ENCODE data around the gene NOC4L.
"Not testable (repeated sequence)": the region's sequence is repeated elsewhere in the genome, so short reads cannot be mapped to it uniquely, and the experiment has no call there.

Gene NOC4L

DNA sequence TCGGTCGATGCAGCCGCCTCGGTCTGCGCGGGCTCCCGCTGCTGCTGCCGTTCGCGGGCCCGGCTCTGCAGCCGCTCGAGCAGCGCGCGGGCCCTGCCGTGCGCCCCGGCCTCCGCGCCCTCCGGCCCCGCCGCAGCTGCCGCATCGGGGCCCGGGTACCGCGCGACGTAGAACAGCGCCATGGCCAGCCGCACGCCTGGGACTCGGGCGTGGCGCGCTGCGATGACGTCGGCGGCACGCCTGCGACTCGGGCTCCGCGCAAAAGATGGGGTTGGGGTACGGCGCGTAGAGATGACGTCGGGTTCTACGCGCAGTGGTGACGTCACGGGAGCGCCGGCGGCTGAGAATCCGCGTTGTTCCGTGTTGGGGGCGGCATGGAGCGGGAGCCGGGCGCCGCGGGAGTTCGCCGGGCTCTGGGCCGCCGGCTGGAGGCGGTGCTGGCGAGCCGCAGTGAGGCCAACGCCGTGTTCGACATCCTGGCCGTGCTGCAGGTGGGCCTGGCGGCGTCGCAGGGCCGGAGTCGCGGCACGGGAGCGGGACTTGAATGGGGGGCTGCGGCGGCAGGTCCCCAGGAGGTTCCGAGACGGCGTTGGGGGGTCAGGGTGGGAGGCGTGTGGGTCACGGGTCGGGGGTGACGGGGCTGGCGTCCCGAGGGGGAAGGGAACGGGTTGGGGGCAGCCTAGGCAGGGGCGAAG is at the start of gene NOC4L, which contains the start of gene DDX51:
Gene NOC4L (plus strand): TSS at position 343 of the 695 bp plus-strand sequence. CDS start 32 bp downstream, at position 375.
Gene DDX51 (minus strand): TSS at position 205 of the 695 bp plus-strand sequence. CDS start 23 bp downstream, at position 182.
- peak; percentile 79 to 94 for DNase-seq

DNA sequence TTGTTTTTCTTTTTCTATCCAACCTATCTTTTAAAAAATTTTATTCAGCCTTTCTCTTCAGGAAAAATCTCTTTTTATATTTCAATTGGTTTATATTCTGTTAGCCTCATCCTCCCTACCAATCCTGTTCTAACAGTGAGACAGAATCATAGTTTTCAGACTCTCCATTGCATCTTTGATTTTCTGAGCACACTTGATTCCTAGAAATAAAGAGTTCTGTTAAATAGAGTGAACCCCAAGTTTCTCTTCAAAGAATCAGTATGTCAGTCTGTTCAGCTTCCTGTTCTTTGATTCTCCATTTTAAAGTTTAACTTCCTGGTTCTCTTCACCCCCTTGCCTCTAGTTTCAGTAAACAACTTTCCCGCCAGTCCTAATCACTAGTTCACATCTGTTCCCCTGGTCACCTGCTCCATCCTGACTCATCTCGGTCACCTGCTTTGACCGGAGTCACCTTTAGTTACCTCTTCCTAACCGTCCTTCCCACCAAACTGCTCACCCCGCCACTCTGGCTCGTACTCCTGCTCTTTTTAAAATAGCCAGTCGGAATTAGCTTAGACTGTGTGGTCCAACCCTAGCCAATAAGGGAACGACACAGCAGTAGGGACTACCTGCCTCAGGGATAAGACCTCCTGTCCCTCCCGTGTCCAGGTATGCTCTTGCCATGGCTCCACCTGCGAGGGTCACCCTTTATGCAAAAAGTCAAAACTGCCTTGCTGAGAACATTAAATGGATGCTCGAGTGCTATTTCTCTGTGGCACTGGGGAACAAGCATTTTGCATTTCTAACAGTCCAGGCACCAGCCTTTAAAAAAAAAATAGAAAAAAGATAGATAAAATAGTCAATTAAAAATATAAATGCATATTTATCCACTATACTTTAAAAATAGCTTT is 48.5 kb upstream of the NOC4L start:
- DNase-seq, result no peak

DNA sequence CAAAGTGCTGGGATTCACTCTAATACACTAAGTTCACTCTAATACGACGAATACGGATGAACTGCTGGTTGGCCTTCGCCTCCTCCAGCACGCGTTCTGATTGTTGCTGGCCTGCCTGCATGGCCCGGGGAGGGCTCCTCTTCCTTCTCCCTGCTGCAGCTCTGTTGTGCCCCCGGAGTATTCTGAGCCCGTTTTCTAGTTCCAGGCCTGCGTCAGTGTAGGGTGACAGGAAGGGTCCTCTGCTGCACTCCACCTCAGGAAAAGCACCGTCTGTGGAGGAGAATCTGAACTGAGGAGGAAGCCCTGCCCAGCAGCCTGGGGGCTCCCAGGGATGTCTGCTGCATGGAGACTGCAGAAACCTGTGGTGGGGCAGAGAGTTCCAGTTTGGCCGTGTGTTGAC is 44.5 kb upstream of the NOC4L start:
- no peak for DNase-seq

DNA sequence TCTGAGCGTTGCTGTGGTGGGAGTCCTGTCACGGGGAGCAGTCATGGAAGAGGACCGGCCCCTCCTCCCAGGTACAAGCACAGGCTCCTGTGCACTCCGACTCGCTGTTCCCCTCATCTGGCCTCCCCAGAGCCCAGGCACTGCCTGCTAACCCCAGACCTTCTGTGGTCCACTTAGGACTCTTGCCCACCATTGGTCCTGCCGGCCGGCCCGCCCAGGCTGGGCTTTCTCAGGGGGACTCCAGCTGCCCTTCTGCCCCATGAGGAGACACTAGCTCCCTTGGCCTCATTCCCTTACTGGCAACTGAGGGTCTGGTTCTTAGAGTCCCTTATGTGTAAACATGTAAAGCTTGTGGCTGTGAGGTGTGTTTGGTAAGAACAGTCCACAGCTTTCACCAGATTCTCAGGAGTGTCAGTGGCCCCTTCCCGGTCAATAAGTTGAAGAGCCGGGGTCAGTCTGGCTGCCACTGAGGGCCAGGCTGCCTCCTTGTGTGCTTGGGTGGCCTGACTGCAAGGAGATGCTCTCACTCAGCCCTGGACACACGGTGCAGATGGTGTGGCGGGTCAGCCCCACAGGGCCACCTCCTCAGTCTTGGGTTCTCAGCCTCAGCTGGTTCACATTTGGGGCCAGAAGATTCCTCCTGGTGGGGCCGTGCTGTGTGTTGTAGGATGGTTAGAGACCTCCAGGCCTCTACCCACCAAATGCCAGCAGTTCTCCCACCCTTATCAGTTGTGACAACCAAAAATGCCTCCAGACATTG is 43.8 kb upstream of the NOC4L start:
- no peak for DNase-seq

DNA sequence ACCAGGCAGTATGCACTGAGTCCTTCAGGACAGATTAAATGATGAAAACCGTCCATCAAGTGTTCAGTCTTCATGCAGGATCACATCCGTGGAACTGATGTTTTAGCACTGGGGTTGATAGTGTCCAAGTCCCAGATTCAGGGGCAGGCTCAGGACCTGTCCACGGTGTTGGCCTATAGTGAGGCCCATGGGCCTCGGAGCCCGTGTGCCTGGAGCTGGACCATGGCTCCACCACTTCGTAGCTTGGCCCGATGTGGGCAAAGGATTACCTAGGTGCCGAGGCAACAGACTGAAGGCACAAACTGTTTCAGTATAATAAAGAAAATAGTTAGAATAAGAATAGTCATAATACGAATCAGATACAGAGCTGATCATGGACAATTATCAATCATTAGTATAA is 42.0 kb upstream of the NOC4L start:
- no peak for DNase-seq

DNA sequence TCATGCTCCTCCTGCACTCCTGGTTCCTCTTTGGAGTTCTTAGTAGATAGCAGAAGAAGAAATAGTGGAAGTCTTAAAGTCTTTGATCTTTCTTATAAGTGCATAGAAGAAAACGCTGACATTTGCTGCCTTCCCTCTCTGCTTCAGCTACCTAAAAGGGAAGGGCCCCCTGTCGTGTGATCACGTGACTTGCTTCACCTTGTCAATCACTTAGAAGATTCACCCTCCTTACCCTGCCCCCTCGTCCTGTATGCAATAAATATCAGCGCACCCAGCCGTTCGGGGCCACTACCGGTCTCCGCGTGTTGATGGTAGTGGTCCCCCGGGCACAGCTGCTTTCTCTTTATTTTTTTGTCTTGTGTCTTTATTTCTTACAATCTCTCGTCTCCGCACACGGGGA is 41.2 kb upstream of the NOC4L start:
- DNase-seq, result not testable (repeated sequence)

DNA sequence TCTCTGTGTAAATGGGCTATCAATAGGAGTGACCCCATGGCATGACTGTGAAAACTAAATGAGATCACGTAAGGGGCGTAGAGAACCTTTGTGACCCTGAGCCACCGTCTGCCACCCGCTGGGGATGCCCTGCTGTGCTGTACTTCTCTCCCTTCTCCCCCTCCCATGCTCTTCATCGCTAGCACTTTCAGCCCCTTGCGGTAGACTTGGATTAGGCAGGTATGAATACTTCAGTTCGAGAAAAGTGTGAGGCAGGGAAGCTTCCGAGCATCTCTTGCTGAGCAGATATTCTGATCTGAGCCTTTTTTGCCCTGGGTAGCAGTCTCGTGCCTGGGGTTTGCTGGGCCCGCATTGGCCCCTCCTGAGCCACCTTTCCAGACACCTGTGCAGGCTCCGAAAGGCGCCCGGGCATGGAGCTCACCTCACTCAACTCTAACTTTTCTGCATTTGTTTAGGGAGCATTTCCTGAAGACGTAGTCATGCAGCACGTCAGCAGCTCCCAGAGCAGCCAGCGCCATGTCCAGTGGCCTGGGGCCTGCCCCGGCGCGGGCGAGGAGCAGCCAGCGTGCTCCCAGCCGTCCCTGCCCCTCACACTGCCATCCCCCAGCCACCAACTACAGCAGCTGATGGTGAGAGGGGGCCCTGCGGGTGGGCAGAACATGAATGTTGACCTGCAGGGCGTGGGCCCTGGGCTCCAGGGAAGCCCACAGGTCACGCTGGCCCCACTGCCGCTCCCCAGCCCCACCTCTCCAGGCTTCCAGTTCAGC is 40.5 kb upstream of the NOC4L start:
- no peak for DNase-seq

DNA sequence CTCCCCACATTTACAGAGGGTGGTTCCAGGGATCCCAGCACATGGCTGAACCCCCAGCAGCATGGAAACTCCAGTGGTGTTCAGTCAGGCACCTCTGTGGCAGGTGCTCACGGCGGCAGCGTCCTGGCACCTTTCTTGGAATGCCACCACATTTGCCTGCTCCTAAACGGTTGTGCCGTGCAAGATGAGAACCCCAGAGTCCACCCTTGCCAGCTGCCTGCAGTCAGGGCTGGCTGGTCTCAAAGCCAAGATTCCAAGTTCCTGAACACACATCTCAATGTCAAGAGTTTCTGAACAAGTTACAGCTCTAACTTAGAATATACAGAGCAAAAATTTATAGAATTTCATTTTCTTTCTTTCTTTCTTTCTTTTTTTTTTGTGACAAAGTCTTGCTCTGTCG is 38.8 kb upstream of the NOC4L start:
- no peak for DNase-seq

DNA sequence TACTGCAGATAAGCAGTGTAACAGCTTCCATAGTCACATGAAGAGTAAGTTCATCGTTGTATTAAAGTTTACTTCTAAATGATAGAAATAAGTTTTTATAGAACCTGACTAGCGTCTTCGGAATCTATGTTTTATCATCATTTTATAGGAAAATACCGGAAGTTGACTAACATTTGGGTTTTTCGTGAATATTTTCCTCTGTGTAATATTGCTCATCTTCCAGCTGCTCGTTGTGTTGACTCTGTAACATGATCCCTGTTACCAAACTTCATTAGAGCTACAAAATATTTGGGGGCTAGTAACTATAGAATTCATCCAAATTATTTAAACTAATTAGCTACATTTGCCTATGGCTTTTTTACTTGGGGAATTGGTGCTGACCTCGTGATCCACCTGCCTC is 37.3 kb upstream of the NOC4L start:
- no peak for DNase-seq

DNA sequence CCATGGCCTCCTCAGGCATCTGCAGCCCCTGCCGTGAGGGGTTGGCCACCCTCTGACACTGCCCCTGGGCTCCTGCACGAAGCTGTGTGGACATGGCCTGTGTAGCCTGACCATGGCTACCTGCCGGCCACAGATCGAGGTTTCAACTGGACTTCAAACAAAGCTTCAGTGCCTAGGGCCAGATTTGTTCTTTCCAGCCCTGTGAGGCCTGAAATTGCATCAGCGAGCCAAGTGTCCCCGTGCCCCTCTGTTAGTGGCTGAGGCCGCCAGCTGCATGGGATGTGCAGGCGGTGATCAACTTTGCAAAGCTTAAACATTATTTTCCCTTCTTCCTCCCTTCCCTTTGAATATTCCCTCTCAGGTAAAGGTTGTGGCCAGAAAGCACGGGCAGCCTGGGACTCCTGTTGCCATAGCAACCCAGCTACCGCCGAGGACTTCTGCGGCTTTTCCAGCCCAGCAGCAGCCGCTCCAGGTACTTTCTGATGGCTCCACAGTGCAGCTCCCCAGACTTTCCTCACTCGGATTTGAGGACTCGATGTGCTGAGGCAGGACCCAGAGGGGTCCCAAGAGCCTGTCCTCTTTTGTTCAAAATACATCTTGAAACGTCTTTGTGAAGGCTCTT is 35.9 kb upstream of the NOC4L start:
- no peak for DNase-seq

DNA sequence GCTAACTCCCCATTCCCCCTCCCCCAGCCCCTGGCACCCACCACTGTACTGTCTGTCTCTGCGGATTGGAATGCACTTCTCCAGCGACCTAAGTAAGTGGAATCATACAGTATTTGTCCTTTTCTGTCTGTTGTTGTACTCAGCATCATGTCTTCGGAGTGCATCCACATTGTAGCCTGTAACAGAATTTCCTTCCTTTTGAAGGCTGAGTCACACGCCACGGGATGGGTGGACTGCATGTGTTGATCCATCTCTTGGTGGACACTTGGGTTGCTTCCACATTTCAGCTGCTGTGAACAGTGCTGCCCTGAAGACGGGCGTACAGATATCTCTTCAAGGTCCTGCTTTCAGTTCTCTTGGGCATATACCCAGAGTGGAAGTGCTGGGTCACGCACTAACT is 34.5 kb upstream of the NOC4L start:
- no peak for DNase-seq

DNA sequence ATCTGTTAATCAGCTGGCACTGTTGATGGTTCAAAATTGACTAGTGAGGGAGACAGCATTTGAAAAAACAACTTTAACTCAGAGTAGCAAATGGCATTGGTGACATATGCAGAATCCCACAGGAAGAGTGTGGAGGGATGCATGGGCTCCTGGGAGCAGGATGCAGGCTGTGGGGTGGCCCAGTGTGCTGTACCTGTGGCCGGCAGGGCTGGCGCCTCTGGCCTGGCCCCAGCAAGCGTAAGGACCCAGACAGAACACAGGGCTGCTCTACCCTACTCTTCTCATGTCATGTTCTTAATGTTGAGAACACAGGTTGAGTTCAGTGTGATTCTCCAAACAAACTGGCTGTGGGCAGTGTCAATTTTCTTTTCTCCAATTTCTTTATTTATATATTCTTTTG is 33.6 kb upstream of the NOC4L start:
- DNase-seq, result no peak

DNA sequence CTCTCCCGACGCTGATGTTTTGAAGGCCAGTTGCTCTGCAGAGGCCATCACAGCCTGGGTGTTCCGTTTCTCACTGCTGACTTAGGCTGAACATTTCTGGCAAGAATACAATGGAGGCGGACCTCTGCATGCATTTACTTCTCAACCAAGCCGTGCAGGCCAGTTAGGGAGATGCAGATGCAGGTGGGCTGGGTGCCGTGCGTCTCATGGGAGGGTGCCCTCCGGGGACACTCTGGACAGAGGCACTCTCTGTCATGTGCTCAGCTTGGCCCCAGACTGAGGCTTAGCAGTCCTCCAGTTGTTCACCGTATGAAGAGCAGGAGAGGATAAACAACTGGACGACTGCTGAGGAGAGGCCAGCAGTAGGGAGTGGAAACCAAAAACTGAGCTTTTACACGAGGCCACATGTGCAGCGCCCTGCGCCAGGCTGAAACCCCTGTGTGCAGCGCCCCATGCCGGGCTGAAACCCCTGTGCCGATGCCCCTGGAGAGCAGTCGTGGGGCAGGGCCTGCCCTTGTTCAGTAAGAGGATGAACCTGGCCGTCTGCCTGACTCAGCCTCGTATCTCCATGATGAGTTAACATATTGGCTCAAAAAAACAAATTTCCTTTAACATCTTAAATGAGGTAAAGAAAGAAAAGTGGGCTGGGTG is 32.5 kb upstream of the NOC4L start:
- no peak for DNase-seq

DNA sequence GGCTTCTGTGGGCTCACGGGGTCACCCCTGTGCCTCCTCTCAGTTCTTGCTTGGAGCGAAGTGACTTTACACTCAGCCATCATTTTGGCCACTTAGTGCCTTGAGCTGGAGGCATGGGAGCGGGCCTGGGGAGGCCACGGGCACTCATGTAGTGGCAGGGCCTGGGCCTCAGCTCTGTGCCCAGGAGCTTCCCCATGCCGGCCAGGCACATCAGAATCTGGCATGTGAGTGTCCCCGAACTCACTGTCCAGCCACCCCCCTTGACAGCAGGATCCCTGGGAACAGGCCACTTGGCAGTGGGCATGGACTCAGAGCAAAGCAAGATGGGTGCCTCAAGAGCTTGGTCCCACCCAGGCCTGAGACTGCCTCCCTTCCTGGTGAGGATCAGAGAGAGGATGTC is 29.6 kb upstream of the NOC4L start:
- no peak for DNase-seq

DNA sequence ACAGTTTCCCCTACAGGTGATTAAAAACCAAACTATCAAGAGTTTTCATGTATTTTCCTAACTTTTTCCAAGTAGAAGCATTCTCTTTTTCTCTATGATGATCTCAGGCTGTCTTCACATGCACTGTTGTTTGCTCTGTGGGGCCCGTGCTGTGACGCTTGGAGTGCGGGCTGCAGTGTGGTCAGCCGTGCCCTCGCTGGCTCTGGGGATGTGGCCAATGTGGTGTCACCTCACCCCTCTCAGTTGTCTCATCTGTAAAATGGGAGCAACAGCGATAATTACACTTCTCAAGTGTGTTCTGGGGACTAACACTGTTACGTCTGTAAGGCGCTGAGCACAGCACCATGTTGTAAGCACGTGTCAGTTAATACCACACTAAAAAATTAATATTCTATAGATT is 28.8 kb upstream of the NOC4L start:
- DNase-seq, result no peak

DNA sequence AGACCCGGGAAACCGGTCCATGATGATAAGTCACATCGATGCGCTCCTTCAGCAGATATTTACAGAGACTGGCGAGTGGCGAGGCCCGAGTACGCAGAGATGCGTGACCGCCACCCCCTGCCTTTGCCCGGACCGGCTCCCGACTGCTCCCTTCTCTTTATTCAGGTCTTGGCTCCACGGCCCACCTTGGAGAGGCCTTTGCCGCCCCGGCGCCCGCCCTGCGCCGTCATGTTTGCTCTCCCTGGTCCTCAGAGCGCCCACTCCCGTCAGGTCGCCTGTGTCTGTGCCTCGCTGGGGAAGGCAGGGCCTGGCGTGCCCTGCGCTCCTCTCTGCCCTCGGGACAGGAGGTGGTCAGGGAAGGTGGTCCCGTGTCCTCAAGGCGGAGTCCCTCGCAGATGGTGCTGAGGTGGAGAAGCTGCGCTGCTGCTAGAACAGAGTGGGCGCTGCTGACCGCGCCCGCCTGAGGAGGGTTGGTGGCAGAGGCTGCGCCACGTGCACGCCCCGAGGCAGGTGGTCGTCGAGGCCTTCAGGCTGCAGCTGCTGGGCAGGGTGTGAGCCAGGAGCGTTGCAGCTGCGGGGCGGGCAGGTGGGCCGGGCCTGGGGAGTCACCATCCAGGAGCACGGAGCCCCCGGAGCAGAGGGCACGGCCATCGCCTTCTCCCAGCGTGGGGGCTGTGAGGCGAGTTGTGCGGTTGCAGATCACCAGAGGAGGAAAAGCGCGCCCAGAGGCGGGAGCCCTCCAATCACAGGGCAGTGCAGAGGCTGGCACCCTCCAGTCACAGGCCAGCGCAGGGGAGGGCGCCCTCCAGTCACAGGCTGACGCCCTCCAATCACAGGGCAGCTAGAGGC is 27.3 kb upstream of the NOC4L start:
- no peak for DNase-seq

DNA sequence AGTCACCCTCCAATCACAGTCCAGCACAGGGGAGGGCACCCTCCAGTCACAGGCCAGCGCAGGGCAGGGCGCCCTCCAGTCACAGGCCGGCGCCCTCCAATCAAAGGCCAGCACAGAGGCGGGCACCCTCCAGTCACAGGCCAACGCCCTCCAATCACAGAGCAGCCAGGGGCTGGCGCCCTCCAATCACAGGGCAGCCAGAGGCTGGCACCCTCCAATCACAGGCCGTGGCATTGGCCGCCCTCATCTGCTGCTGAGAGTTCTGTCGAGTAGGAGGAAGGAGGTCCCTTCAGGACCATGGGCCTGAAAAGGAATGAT is 26.7 kb upstream of the NOC4L start:
- no peak for DNase-seq

DNA sequence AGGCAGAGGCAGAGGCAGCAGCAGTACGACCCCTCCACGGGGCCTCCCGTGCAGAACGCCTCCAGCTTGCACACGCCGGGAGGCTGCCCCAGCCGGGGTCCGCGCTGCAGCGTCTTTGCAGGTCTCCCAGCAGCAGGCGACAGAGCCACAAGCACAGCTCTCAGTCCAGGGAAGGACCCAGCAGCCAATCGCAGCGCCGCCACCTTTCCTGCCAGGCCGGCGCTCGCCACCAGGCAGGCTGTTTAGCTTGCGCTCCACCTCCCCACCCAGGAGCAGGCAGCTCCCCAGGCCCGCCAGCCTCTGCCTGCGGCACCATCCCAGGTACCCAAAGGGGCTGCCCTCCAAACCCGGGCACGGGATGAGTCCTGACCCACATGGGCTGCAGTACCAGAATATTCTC is 25.4 kb upstream of the NOC4L start:
- DNase-seq, result no peak

DNA sequence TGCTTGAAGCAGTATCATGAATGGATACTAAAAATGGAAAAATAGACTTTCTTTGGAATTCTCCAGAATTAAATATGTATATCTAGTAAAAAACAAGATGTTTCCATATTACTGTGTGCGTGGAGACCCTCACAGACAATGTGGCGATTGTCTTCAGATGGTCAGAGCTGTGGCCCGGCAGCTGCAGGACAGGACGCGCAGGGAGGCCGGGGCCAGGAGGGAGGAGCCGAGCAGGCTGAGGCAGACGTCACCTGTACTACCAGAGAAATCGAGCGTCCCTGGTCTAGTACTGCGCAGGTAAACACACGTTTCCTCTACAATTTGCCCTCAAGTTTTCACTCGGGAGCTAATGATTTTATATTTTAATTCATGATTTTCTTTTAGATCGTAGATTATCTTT is 23.0 kb upstream of the NOC4L start:
- DNase-seq, result no peak

DNA sequence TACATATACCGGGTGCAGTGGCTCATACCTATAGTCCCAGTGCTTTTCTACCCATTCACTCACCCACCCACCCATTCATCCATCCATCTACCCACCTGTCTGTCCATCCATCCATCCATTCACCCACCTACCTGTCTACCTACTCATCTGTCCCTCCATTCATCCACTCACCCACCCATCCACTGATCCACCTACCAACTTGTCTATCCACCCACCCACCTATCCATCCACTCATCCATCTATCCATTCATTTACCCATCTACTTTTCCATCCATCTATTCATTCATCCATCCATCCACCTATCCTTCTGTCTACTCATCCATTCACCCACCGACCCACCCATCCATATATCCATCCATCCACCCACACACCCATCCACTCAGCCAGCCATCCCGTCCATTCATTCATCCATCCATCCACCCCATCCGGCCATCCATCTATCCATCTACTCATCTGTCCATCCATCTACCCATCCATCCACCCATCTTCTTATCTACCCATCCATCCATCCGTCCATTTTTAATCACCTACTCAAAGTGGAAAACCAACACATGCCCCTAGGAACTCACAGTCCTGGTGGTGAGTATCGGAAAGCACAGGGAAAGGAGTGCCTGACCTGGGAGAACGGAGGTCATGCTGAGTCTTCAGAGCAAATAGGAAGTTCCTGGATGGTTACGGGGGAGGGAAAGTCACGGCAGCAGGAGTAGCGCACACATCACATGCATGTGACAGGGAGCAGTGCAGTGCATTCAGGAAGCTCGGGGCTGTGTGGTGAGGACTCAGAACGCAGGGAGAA is 20.1 kb upstream of the NOC4L start:
- DNase-seq, result no peak

All from SHP77 (cell line).